ENCODE measurements around the gene TMEM50A.

- TF ChIP-seq CTCF (IDR thresholded peaks at IDR 0.05; ENCODE audit: low read depth, low read length, poor library complexity, severe bottlenecking) (no peak), EZH2phosphoT487 (IDR thresholded peaks at IDR 0.05; ENCODE audit: borderline replicate concordance, low read length) (no peak)
Measured at GRCh38 chr1:25349606-25350005, 11.5 kb downstream of the TMEM50A start.
